ENCODE measurements around the gene SYT15. TPM values are rescaled to one million over a fixed set of nuclear protein-coding genes. Genes with fewer than 3 reads are reported as not detected.
"Not testable (repeated sequence)": the region's sequence is repeated elsewhere in the genome, so short reads cannot be mapped to it uniquely, and the experiment has no call there.

SYT15 gene
- total and polyA plus RNA-seq, 10 of the 15 experiments (the other 5 are each of a cell fraction or from before 2014, with no cell fraction given): 0.03 to 0.67 (median 0.15) TPM

- H3K27me3 ChIP-seq (replicated peaks in 1 of 2; ENCODE audit: control insufficient read depth in 2 of 2, insufficient read depth in 2 of 2, low read length in 1 of 2); DNase-seq (ENCODE audit: low read depth, low spot score); H3K27ac ChIP-seq (ENCODE audit: control insufficient read depth, insufficient read depth); RAD21 ChIA-PET (ENCODE audit: unreplicated experiment); SMC1A ChIA-PET (ENCODE audit: uncharacterized antibody, unreplicated experiment); POLR2A ChIA-PET; H2AFZ ChIP-seq (ENCODE audit: control insufficient read depth, low read depth, low read length); intact Hi-C loops (cut with micrococcal nuclease; ENCODE audit: unreplicated experiment); ATAC-seq; CTCF ChIA-PET; H3K9ac ChIP-seq (ENCODE audit: control insufficient read depth, insufficient read depth, low read length); H3K36me3 ChIP-seq (ENCODE audit: control insufficient read depth in 2 of 2, insufficient read depth in 2 of 2, low read length in 1 of 2); H3K79me2 ChIP-seq (ENCODE audit: control insufficient read depth, insufficient read depth, low read length); H3K4me2 ChIP-seq (ENCODE audit: control insufficient read depth, insufficient read depth); H4K20me1 ChIP-seq (ENCODE audit: control insufficient read depth, insufficient read depth); BruUV-seq (replicated peaks); H3K4me1 ChIP-seq (ENCODE audit: control insufficient read depth, insufficient read depth, low read length); in situ Hi-C loops (cut with MboI); FAIRE-seq; H3K4me3 ChIP-seq; H3K9me3 ChIP-seq (replicated peaks; ENCODE audit: control insufficient read depth, insufficient read depth, low read length): not testable (repeated sequence)
- 72% methylated on average over 4 of the region's 5 CpGs for WGBS (ENCODE audit: insufficient coverage, insufficient replicate concordance, low lambda C conversion rate, missing lambda C conversion rate)
These were observed 55.8 kb downstream of the SYT15 start for GRCh38 chr10:46634698-46635097.

DNA sequence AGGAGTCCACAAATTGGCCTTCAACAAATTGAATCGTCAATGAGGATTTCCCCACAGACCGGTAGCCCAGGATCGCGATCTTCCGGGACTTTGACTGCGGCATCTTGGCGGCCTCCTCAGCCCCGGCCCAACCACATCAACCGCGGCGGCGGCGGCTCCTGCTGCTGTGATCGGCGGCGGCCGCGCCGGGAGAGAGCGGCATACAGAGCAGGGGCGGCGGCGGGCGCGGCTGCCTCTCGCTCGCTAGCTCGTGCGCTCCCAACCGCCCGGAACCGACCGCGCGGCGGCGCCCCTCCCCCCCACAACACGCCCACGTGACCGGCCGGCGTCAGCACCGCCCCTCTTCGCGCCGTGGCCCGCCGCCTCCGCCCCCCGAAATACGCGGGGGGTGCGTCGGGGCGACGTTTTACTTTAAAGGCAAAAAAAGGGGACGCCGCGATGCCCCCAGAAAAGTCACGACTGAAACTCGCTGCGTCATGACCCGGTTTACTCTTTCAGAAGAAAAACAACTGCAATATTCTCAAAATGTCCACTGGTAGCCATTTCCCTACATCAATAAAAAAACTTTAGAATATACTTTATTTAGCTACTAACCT, 56.5 kb downstream of the SYT15 start:
- H3K9ac ChIP-seq (ENCODE audit: control insufficient read depth, insufficient read depth, low read length); H4K20me1 ChIP-seq (ENCODE audit: control insufficient read depth, insufficient read depth); H3K4me1 ChIP-seq (ENCODE audit: control insufficient read depth, insufficient read depth, low read length); BruUV-seq (replicated peaks); H3K79me2 ChIP-seq (ENCODE audit: control insufficient read depth, insufficient read depth, low read length); H3K4me3 ChIP-seq; DNase-seq (ENCODE audit: low read depth, low spot score); H3K27me3 ChIP-seq (replicated peaks in 1 of 2; ENCODE audit: control insufficient read depth in 2 of 2, insufficient read depth in 2 of 2, low read length in 1 of 2); FAIRE-seq; H3K36me3 ChIP-seq (ENCODE audit: control insufficient read depth in 2 of 2, insufficient read depth in 2 of 2, low read length in 1 of 2); H3K9me3 ChIP-seq (replicated peaks; ENCODE audit: control insufficient read depth, insufficient read depth, low read length); CTCF ChIA-PET; RAD21 ChIA-PET (ENCODE audit: unreplicated experiment); POLR2A ChIA-PET; H2AFZ ChIP-seq (ENCODE audit: control insufficient read depth, low read depth, low read length); in situ Hi-C loops (cut with MboI); intact Hi-C loops (cut with micrococcal nuclease; ENCODE audit: unreplicated experiment); H3K27ac ChIP-seq (ENCODE audit: control insufficient read depth, insufficient read depth); H3K4me2 ChIP-seq (ENCODE audit: control insufficient read depth, insufficient read depth); SMC1A ChIA-PET (ENCODE audit: uncharacterized antibody, unreplicated experiment): not testable (repeated sequence)
- ATAC-seq: peak; percentile 91
- no CpG with 5 or more reads among the region's 63 CpGs for WGBS (ENCODE audit: insufficient coverage, insufficient replicate concordance, low lambda C conversion rate, missing lambda C conversion rate)

- H3K36me3 ChIP-seq (ENCODE audit: control insufficient read depth in 2 of 2, insufficient read depth in 2 of 2, low read length in 1 of 2); ATAC-seq; H3K4me1 ChIP-seq (ENCODE audit: control insufficient read depth, insufficient read depth, low read length); RAD21 ChIA-PET (ENCODE audit: unreplicated experiment); POLR2A ChIA-PET; H3K9ac ChIP-seq (ENCODE audit: control insufficient read depth, insufficient read depth, low read length); H3K4me2 ChIP-seq (ENCODE audit: control insufficient read depth, insufficient read depth); SMC1A ChIA-PET (ENCODE audit: uncharacterized antibody, unreplicated experiment); H3K27ac ChIP-seq (ENCODE audit: control insufficient read depth, insufficient read depth); H3K4me3 ChIP-seq; in situ Hi-C loops (cut with MboI); CTCF ChIA-PET; H3K27me3 ChIP-seq (replicated peaks in 1 of 2; ENCODE audit: control insufficient read depth in 2 of 2, insufficient read depth in 2 of 2, low read length in 1 of 2); intact Hi-C loops (cut with micrococcal nuclease; ENCODE audit: unreplicated experiment); H3K9me3 ChIP-seq (replicated peaks; ENCODE audit: control insufficient read depth, insufficient read depth, low read length); FAIRE-seq; H3K79me2 ChIP-seq (ENCODE audit: control insufficient read depth, insufficient read depth, low read length); BruUV-seq (replicated peaks); H2AFZ ChIP-seq (ENCODE audit: control insufficient read depth, low read depth, low read length); DNase-seq (ENCODE audit: low read depth, low spot score); H4K20me1 ChIP-seq (ENCODE audit: control insufficient read depth, insufficient read depth): not testable (repeated sequence)
These were observed 61.1 kb downstream of the SYT15 start for GRCh38 chr10:46640005-46640404.

Other genes starting within 250 kb of the SYT15 start
- 0.44 TPM in 1 of 2 replicates, not detected in the other for gene ANXA8L1, start 203.4 kb upstream of the SYT15 start, total RNA-seq (2014; rRNA removed)
- gene ANXA8L1, start 203.4 kb upstream of the SYT15 start, total RNA-seq (2014; rRNA removed; fragmentation: Illumina TruSeq; extraction: Trizol): 0.14 and 0.18 TPM in 2 replicates
- gene ANXA8L1, start 203.4 kb upstream of the SYT15 start, total RNA-seq (2021): not detected in 2 replicates
- gene ANXA8L1, start 203.4 kb upstream of the SYT15 start, polyA plus RNA-seq (2011; rRNA removed): 0.04 TPM in 1 of 2 replicates, not detected in the other
- 0.22 and 0.36 TPM in 2 replicates for gene ANXA8L1, start 203.4 kb upstream of the SYT15 start, polyA plus RNA-seq (2014; fragmentation: Illumina TruSeq; extraction: Trizol)
- under 1 TPM in 1 of 2 experiments, not detected in 1; 0.24 TPM for gene ANXA8L1, start 203.4 kb upstream of the SYT15 start, polyA plus RNA-seq (2014; fragmentation: Nextera tagmentation; extraction: Ambion mirVana)
- gene ANXA8L1, start 203.4 kb upstream of the SYT15 start, polyA plus RNA-seq (2014; rRNA removed): 0.49 TPM in 1 of 2 replicates, not detected in the other
- under 1 TPM; 0.21 to 0.29 TPM for gene ANXA8L1, start 203.4 kb upstream of the SYT15 start, polyA plus RNA-seq (2016; fragmentation: Nextera tagmentation; extraction: Ambion mirVana)
- gene NPY4R, start 113.2 kb upstream of the SYT15 start, total RNA-seq (2014; rRNA removed): not detected in 2 replicates
- gene NPY4R, start 113.2 kb upstream of the SYT15 start, total RNA-seq (2014; rRNA removed; fragmentation: Illumina TruSeq; extraction: Trizol): not detected in 2 replicates
- not detected in 2 replicates for gene NPY4R, start 113.2 kb upstream of the SYT15 start, total RNA-seq (2021)
- gene NPY4R, start 113.2 kb upstream of the SYT15 start, polyA plus RNA-seq (2011; rRNA removed): not detected in 2 replicates
- gene NPY4R, start 113.2 kb upstream of the SYT15 start, polyA plus RNA-seq (2014; fragmentation: Illumina TruSeq; extraction: Trizol): not detected in 2 replicates
- not detected for gene NPY4R, start 113.2 kb upstream of the SYT15 start, polyA plus RNA-seq (2014; fragmentation: Nextera tagmentation; extraction: Ambion mirVana)
- gene NPY4R, start 113.2 kb upstream of the SYT15 start, polyA plus RNA-seq (2014; rRNA removed): not detected in 2 replicates
- not detected for gene NPY4R, start 113.2 kb upstream of the SYT15 start, polyA plus RNA-seq (2016; fragmentation: Nextera tagmentation; extraction: Ambion mirVana)
- not detected in 2 replicates for gene GPRIN2, start 22.5 kb upstream of the SYT15 start, total RNA-seq (2014; rRNA removed)
- gene GPRIN2, start 22.5 kb upstream of the SYT15 start, total RNA-seq (2014; rRNA removed; fragmentation: Illumina TruSeq; extraction: Trizol): not detected in 2 replicates
- 0.13 TPM in 1 of 2 replicates, not detected in the other for gene GPRIN2, start 22.5 kb upstream of the SYT15 start, total RNA-seq (2021)
- gene GPRIN2, start 22.5 kb upstream of the SYT15 start, polyA plus RNA-seq (2011; rRNA removed): not detected in 2 replicates
- not detected in 2 replicates for gene GPRIN2, start 22.5 kb upstream of the SYT15 start, polyA plus RNA-seq (2014; fragmentation: Illumina TruSeq; extraction: Trizol)
- gene GPRIN2, start 22.5 kb upstream of the SYT15 start, polyA plus RNA-seq (2014; fragmentation: Nextera tagmentation; extraction: Ambion mirVana): not detected
- not detected in 2 replicates for gene GPRIN2, start 22.5 kb upstream of the SYT15 start, polyA plus RNA-seq (2014; rRNA removed)
- not detected for gene GPRIN2, start 22.5 kb upstream of the SYT15 start, polyA plus RNA-seq (2016; fragmentation: Nextera tagmentation; extraction: Ambion mirVana)